ENCODE measurements around the gene LEF1.
A peak's percentile ranks its signal among the peaks of the same experiment; 100 is the strongest.

Gene LEF1

GRCh38 chr4:108030332-108030731 lies 138.4 kb downstream of the LEF1 start:
- TF ChIP-seq CTCF (conservative IDR thresholded peaks at IDR 0.05; ENCODE audit: control insufficient read depth, insufficient read depth, low read depth, low read length), result peak; percentile 56
- DNase-seq (ENCODE audit: low read depth), result peak; percentile 78
- no peak overlapping the region for H3K4me3 ChIP-seq (ENCODE audit: control insufficient read depth, low read depth, low read length)

DNA sequence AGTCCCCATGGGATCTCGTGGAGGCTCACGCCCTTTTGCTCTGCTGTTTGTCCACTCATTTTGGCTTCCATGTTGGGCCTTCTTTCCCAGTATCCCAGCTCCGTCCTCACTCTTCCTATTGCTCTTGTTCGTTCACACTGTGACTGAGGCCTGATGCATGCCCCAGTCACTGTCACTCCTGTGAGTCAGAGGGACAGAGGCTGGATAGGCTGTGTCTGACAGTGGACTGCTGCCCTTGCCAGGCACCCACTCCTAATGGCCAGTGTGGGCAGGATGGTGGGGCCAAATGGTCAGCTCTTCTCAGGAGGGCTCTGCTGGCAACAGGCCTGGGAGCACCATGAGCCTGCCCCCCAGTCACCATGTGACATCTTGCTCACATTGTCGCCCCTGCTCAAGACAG lies 139.0 kb downstream of the LEF1 start:
- TF ChIP-seq CTCF (conservative IDR thresholded peaks at IDR 0.05; ENCODE audit: control insufficient read depth, insufficient read depth, low read depth, low read length), result no peak
- no peak overlapping the region for H3K4me3 ChIP-seq (ENCODE audit: control insufficient read depth, low read depth, low read length)

GRCh38 chr4:108029016-108029720 lies 139.6 kb downstream of the LEF1 start:
- no peak for DNase-seq (ENCODE audit: low read depth)

More for the DNA sequence above, 139.0 kb downstream of the LEF1 start:
- DNase-seq (ENCODE audit: low read depth), result peak; percentile 74

GRCh38 chr4:108024878-108025165 lies 143.9 kb downstream of the LEF1 start:
- no peak for TF ChIP-seq CTCF (conservative IDR thresholded peaks at IDR 0.05; ENCODE audit: control insufficient read depth, insufficient read depth, low read depth, low read length)
- no peak for DNase-seq (ENCODE audit: low read depth)
- H3K4me3 ChIP-seq (ENCODE audit: control insufficient read depth, low read depth, low read length), result no peak overlapping the region

More at GRCh38 chr4:108029016-108029720, 139.6 kb downstream of the LEF1 start:
- no peak overlapping the region for H3K4me3 ChIP-seq (ENCODE audit: control insufficient read depth, low read depth, low read length)
- TF ChIP-seq CTCF (conservative IDR thresholded peaks at IDR 0.05; ENCODE audit: control insufficient read depth, insufficient read depth, low read depth, low read length), result no peak

DNA sequence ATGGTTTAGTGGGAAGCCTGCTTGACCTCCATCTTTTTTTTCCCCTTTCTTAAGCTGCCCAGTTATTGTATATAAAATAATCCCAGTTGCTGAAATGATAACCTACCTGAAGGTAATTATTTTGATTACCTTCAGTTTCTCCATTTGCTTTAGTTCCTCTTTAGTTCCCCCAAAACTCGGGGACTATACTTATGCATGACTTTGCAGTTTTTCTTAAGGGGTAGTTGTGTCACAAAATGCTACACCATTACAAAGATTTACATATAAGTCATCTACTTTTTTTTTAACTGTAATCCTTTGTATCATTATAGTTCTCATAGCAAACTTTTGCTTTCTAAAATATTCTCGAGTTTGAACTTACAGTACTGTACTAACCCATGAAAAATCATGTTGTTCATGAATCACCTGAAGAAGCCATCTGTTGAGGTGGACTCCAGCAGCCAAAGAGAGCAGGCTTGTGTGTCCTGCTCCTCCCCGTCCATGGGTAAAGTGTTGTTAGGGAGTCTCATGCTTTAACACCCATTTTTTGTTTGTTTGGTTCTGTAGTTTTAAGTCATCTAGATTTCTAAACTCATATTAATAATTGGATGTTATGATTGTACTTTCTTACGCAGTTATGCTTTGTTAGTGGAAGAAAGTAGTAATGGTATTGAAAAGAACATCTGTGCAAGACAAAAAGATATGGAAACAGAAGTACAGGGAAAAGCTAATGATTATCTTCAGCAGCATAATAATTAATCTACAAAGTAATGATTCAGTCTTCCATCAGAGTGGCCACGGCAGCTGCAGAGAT lies 144.5 kb downstream of the LEF1 start:
- DNase-seq (ENCODE audit: low read depth), result no peak
- no peak for TF ChIP-seq CTCF (conservative IDR thresholded peaks at IDR 0.05; ENCODE audit: control insufficient read depth, insufficient read depth, low read depth, low read length)
- H3K4me3 ChIP-seq (ENCODE audit: control insufficient read depth, low read depth, low read length), result no peak overlapping the region

GRCh38 chr4:108018884-108019187 lies 149.9 kb downstream of the LEF1 start:
- no peak overlapping the region for H3K4me3 ChIP-seq (ENCODE audit: control insufficient read depth, low read depth, low read length)
- DNase-seq (ENCODE audit: low read depth), result no peak
- TF ChIP-seq CTCF (conservative IDR thresholded peaks at IDR 0.05; ENCODE audit: control insufficient read depth, insufficient read depth, low read depth, low read length), result no peak
